Activated CD4-positive, CD25-positive, alpha-beta regulatory T cell (primary cell): ENCODE data around the gene MAN1C1.

Experiments used
- DNase-seq, 4 experiments: peaks; one replicate each; lab custom pipeline; 2025; lab: John Stamatoyannopoulos, UW

Gene MAN1C1

DNA sequence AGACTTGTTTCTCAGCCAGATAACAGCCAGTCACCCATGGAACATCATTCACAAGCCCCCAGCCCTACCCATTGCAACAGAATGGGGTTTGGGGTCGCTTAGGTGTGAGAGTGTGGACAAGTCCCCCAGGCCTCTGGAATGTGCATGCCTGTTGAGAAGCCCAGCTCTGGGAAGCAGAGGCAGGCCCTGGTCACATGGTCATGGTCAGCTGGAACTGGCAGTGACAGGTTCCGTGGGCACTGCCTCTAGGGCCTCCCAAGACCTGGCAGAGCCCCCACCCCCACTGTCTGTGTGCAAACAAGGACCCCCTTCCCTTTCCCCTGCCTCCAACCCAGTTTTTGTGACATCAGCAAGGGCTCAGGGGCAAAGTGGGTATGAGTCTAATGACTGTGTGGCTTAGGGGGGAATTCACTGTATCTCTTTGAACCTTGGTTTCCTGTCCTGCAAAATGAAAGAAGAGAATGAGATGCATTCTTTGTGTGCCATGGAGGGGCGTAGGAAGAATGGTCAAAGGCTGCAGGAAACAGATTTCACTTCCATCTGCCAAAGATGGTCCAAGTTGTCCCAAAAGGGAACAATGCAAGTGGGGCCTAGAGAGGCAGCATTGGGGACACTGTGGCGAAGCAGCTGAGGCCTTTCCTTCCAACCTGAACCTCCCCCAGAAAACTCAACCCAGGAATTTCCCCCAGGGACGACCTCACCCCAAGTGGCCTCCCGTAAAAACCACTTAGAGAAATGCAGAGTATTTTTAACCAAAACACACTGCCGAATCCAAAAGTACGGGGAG is 148.7 kb downstream of the MAN1C1 start:
- DNase-seq: no peak

DNA sequence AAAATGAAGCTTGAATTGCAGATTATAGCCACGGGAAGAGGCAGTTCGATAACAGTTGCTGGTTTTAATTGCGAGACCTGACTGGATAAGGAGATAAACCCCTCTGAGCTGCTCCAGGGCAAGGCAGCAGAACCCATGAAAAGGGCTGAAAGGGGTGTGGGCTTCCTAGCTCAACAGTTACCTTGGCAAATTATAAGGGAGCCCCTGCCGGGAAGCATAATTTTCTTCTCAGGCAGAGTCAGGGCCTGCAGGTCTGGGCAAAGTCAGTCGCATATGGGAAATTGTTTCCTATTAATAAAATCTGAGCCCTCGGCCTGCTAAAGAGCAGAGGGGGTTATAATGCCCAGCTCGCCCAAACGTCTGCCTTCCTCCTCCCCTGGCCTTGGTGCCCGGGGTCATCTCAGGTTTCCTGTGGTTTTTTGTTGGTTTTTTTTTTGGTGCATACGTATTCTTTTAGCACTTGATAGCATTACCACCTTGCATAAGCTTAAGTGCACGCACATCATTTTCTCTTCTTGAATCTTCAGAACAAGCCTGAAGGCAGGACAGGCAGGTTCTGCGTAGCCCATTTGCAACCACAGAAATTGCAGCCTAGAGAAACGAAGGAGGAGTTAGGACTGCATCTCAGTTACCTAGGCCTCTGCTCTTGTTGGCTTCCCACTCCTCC is 149.5 kb downstream of the MAN1C1 start:
- DNase-seq: no peak

- DNase-seq: no peak
Measured at GRCh38 chr1:25766721-25767436, 150.3 kb downstream of the MAN1C1 start.

- DNase-seq: no peak
Measured at GRCh38 chr1:25767437-25767770, 150.8 kb downstream of the MAN1C1 start.

DNA sequence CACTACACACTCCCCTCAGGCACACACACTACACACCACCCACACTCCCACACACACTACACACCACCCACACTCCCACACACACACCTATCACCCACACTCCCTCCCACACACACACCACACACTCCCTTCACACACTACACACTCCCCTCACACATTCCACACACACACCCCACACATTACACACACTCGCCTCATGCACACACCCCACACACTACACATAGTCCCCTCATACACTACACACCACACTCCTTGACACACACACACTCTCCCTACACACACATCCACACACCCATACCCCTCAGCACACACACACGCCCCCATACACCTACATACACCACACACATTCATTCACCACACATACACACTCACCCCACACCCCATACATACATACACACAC is 152.4 kb downstream of the MAN1C1 start:
- no peak for DNase-seq

DNA sequence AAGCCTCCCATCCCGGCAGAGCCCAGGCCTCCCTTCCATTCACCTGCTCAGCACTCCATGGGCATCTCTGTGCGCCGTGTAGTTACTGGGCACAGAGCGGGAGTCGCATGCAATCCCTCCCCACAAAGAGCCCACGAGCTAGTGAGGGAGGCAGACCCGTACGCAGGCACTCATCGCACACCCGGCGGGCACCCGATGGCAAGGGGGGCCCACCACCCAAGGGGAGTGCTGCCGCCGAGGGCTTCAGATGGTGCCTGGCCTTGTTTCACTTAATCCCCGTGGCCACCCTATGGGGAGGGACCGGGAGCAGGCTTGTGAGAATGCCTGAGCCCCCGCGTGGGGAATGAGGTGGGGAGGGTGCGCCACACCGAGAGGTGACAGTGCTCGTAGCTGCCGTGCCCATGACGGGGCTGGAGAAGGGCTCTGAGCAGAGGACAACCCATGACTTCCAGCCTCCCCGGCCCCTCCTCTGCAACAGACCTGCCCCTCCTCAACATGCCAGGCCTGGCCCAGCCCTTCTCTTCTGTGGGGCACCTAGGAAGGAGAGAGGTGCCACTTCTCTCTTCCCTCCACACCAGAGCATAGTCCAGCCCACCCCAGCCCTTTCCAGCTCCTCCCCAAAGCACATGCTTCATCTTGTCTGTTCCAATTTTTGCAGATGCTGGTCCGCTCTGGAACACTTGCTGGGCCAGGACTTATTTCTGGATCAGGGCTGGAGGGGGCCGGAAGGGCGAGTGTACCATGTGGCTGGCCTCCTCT is 153.2 kb downstream of the MAN1C1 start:
- no peak for DNase-seq

GRCh38 chr1:25770541-25771220 is 154.1 kb downstream of the MAN1C1 start:
- no peak for DNase-seq

DNA sequence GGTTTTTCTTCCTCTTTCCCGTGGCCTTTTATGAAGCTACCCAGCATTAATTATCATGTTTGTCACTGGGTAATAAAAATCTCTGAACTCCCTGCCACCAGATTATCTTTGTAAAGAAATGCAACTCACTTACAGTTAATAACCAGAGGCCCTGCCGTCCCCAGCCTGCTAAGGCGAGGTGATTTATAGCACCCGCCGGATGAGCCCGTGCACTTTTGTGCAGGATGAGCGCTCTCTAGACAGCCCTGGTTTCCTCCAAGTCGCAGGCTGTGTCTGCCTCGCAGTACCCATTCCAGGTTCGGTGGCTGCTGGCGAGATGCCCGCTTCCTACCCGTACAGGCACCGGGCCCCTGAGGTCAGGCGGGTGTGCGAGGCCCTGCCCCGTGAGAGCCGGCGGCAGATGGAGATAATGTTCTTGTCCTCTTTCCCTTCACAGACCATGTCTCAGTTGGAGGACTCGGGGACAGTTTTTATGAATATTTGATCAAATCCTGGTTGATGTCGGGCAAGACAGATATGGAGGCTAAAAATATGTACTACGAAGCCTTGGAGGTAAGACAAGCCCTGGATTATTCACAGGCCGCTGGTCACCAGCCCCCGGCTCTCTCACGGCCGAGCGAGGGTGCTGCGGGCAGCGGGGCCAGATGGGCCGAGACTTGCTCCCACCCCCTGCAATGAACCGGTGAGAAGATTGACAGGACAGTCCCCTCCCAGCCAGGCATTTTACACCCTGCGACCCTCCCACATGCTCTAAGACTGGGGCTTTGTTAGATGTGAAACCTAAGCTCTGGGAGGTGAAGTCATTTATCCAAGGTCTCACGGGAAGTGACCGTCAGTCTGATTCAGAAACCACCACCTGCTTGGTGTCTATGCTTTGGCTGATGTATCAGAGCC is 154.9 kb downstream of the MAN1C1 start:
- DNase-seq: no peak

DNA sequence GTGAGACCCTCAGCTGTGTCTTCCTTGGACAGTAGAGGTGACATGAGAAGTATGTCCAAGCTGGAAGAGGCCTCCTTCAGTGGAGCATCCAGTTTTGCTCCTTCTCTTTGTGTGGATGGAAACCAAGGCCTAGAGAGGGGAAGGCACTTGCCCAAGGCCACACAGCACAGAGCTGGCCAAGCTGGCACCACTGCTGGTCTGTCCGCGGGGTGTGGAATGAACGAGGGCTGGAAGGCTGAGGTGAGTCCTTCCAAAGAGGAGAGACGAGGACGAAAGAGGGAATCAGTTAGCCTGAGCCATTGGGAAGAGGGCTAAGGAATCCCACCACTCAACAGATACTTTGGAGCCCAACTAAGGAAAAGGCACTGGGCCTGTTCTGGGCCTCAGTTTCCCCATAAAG is 155.6 kb downstream of the MAN1C1 start:
- no peak for DNase-seq

GRCh38 chr1:25772692-25773245 is 156.2 kb downstream of the MAN1C1 start:
- no peak for DNase-seq

DNA sequence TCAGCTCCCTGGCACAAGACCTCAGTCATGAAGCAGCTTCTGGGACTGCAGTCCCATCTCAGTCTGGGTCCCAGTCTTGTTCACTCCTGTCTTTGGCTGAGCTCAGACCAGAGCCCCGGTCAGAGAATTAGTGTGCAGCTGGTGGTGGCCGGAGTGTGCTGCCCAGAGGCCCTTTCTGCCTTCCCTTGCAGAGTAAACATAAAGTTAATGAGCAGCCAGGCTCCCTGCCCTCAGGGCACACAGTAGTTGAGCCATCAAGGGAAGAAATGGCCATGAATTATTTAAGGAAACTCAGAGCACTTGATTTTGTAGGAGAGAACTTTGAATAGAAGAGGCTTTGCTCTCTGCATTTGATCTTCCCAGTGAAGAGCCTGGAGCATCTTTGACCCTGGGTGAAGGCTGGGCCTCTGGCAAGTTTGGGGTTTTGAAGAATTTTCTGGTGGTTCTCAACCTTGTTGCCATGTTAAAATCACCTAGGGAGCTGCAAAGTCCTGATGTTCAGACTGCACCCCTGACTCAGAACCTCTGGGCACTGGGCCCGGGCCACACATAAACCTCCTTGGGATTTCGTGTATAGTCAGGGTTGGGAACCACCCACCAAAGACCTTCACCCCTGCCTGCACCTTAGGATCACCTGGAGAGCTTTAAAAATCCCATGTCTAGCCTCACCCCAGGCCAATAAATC is 157.0 kb downstream of the MAN1C1 start:
- no peak for DNase-seq

- no peak for DNase-seq
Measured at GRCh38 chr1:25774206-25774803, 157.7 kb downstream of the MAN1C1 start.

DNA sequence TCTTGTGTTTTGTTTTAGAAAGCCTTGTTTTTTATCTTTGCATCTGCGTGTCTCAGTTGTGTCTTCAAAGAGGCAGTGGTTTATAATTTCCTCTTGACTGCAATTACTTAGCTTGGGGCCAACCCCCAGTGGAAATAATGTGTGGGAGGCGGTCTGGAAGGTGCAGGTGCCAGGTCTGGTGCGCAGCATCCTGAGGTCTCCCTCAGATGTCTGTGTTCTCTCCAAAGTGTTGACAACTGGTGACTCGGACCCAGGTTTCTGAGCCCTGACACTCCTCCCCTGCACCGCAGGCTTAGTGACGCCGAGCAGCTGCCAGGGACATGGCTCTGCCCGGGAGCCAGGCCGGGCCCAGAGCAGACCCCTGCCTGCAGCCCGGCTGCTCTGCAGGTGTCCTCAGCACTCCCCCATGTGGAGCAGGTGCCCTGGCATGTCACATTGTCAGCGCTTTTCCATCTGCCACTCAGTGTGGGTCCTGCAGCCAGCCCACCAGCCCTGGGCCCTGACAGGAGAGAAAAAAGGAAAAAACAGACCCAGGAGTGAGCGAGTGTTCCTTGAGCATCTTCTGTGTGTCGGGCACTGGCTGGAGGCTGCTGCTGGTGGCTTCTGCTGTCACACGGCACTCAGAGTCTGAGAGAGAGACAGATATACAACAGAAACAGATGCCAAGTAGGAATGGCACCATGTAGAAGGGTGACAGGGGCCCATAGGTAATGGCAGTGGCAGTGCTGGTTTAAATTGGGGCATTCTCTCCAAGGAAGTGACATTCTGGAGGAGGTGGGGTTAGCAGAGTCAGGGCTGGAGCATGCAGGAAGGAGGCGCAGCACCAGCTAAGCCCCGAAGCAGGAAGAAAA is 158.6 kb downstream of the MAN1C1 start:
- peak; percentile 24 to 51 (median 42) for DNase-seq

- no peak for DNase-seq
Measured at GRCh38 chr1:25779388-25779787, 162.8 kb downstream of the MAN1C1 start.

GRCh38 chr1:25779894-25780293 is 163.3 kb downstream of the MAN1C1 start:
- DNase-seq: no peak

- DNase-seq: no peak
Measured at GRCh38 chr1:25780318-25781129, 163.9 kb downstream of the MAN1C1 start.

- no peak for DNase-seq
Measured at GRCh38 chr1:25781130-25781433, 164.5 kb downstream of the MAN1C1 start.
